ENCODE measurements around the gene ZDHHC5.
A peak's percentile ranks its signal among the peaks of the same experiment; 100 is the strongest.

ZDHHC5 gene

GRCh38 chr11:57742087-57742452, 74.2 kb downstream of the ZDHHC5 start:
- no peak for TF ChIP-seq CTCF (conservative IDR thresholded peaks at IDR 0.05; ENCODE audit: control insufficient read depth, insufficient read depth, low read depth, low read length)
- DNase-seq (ENCODE audit: low read depth): no peak

GRCh38 chr11:57744357-57744756, 76.4 kb downstream of the ZDHHC5 start:
- TF ChIP-seq CTCF (conservative IDR thresholded peaks at IDR 0.05; ENCODE audit: control insufficient read depth, insufficient read depth, low read depth, low read length): no peak
- H3K4me3 ChIP-seq (ENCODE audit: control insufficient read depth, low read depth, low read length): no peak overlapping the region
- no peak for DNase-seq (ENCODE audit: low read depth)

More at GRCh38 chr11:57742087-57742452, 74.2 kb downstream of the ZDHHC5 start:
- H3K4me3 ChIP-seq (ENCODE audit: control insufficient read depth, low read depth, low read length): peak overlapping the region; percentile 93

GRCh38 chr11:57745206-57745605, 77.3 kb downstream of the ZDHHC5 start:
- no peak for TF ChIP-seq CTCF (conservative IDR thresholded peaks at IDR 0.05; ENCODE audit: control insufficient read depth, insufficient read depth, low read depth, low read length)
- DNase-seq (ENCODE audit: low read depth): no peak
- H3K4me3 ChIP-seq (ENCODE audit: control insufficient read depth, low read depth, low read length): no peak overlapping the region

GRCh38 chr11:57746920-57747319, 79.0 kb downstream of the ZDHHC5 start:
- no peak for TF ChIP-seq CTCF (conservative IDR thresholded peaks at IDR 0.05; ENCODE audit: control insufficient read depth, insufficient read depth, low read depth, low read length)

More at GRCh38 chr11:57746920-57747319, 79.0 kb downstream of the ZDHHC5 start:
- DNase-seq (ENCODE audit: low read depth): no peak
- no peak overlapping the region for H3K4me3 ChIP-seq (ENCODE audit: control insufficient read depth, low read depth, low read length)

Data from fibroblast of mammary gland (primary cell).